Measurements from ENCODE around the gene KCNF1. TPM values are rescaled to one million over a fixed set of nuclear protein-coding genes. Genes with fewer than 3 reads are reported as not detected.

KCNF1 gene
- total RNA-seq, 1 donor from 2014 or later: 8.4 TPM

DNA sequence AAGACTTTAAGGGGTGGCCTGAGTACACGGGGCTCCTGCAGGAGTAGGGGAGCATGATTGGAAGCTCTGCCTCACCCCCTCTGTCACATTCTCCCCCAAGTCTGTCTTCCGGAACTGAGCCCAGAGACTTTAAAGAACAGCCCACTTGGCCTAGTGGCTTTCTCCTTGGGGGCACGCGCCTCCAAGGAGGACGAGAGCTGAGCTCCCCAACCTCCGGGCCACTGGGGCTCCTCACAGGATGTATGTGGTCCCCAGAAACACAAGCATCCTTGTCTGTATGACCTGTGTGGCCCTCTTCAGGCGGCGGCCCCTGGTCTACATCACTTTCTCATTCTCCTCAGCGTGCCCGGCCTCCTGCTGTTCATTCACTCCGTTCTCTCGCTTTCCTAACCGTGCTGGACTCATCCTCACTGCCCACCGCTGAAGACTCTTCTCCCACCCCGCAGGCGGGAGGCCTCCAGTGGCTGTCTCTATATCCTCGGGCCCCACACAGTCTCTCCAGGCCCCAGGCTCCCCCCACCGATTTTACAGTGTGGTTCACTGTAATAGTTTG, 23.7 kb downstream of the KCNF1 start:
- Mint-ChIP-seq H3K27me3 (ENCODE audit: unreplicated experiment) (peaks cover 19% of the 10 kb centered on the region), H3K9me3 (ENCODE audit: unreplicated experiment) (no peaks in the 10 kb centered on the region), H3K36me3 (ENCODE audit: low read depth, unreplicated experiment) (no peaks in the 10 kb centered on the region), H3K27ac (ENCODE audit: unreplicated experiment) (peak overlapping the region; percentile 67), H3K4me3 (ENCODE audit: unreplicated experiment) (no peak overlapping the region), H3K4me1 (ENCODE audit: unreplicated experiment) (peaks cover 63% of the 10 kb centered on the region)
- DNase-seq (ENCODE audit: low spot score): no peak
- TF ChIP-seq CTCF (IDR thresholded peaks at IDR 0.05; ENCODE audit: unreplicated experiment): no peak

DNA sequence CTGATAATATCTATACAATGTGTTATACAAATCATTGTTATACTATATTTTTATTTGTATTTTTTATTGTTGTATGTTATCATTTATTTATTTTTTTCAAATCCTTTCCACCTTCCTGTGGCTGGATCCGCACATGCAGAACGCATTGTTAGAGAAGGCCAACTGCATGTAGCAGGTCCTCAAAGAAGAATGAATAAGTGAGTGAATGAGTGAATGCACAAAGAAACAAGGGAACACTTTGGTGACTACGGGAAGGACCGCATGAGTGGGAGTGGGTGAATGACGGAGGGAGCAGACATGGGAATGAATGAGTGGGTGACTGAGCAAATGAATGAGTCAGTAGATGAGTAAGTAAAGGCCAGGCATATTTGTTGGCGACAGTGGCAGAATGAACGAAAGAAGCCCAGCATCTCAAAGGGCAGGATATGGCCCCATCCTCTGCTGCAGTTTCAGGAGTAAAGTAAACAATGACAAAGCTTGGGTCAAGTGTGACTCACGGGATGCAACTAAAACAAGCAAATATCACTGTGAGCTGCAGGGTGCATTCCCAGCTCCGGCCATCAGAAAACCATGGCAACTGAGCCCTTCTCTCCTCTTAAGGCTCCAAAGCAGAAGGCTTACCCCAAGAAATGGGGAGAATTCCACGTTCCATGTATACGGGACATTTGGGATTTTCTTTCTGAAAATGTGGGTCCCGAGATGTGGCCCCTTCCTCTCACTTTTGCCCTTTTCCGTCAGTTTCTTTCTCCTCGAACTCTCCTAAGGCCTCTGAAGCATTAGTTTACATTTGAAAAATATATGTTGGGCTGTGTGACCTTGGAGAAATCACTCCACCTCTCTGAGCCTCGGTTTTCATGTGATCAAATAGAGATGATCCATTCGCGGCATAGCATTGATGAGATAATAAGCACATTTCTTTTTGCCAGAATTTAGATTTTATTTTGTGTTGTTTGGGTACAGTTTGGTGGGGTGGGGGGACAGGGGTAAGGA, 24.5 kb downstream of the KCNF1 start:
- DNase-seq (ENCODE audit: low spot score): peak; percentile 40
- peak overlapping the region; percentile 81 for H3K27ac Mint-ChIP-seq (ENCODE audit: unreplicated experiment)
- H3K9me3 Mint-ChIP-seq (ENCODE audit: unreplicated experiment): no peaks in the 10 kb centered on the region
- H3K36me3 Mint-ChIP-seq (ENCODE audit: low read depth, unreplicated experiment): no peaks in the 10 kb centered on the region
- peaks cover 19% of the 10 kb centered on the region for H3K27me3 Mint-ChIP-seq (ENCODE audit: unreplicated experiment)
- peaks cover 57% of the 10 kb centered on the region for H3K4me1 Mint-ChIP-seq (ENCODE audit: unreplicated experiment)
- TF ChIP-seq CTCF (IDR thresholded peaks at IDR 0.05; ENCODE audit: unreplicated experiment): no peak
- no peak overlapping the region for H3K4me3 Mint-ChIP-seq (ENCODE audit: unreplicated experiment)

GRCh38 chr2:10939058-10939457, 27.3 kb downstream of the KCNF1 start:
- no peak for DNase-seq (ENCODE audit: low spot score)
- H3K27me3 Mint-ChIP-seq (ENCODE audit: unreplicated experiment): peaks cover 11% of the 10 kb centered on the region
- H3K4me1 Mint-ChIP-seq (ENCODE audit: unreplicated experiment): peaks cover 31% of the 10 kb centered on the region
- H3K4me3 Mint-ChIP-seq (ENCODE audit: unreplicated experiment): no peak overlapping the region
- peaks cover 4% of the 10 kb centered on the region for H3K36me3 Mint-ChIP-seq (ENCODE audit: low read depth, unreplicated experiment)
- H3K27ac Mint-ChIP-seq (ENCODE audit: unreplicated experiment): no peak overlapping the region
- TF ChIP-seq CTCF (IDR thresholded peaks at IDR 0.05; ENCODE audit: unreplicated experiment): no peak
- no peaks in the 10 kb centered on the region for H3K9me3 Mint-ChIP-seq (ENCODE audit: unreplicated experiment)

DNA sequence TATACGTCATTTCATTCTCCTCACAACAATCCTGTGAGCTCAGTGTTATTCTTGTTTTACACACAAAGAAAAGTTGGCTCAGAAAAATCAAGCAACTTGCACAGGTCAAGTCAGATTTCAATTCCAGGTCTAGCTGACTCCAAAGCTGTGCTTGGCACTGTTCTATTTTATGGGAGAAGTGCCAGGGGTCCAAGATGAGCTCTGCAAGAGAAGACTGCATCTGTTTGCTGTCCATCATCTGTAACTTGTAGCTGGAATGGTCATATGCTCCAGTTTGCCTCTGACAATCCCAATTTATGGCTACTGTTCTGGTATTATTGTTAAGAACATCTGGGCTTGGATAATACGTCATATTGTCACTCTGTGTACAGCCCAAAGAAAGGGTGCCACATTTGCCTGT, 28.9 kb downstream of the KCNF1 start:
- no peak overlapping the region for H3K27ac Mint-ChIP-seq (ENCODE audit: unreplicated experiment)
- no peaks in the 10 kb centered on the region for H3K9me3 Mint-ChIP-seq (ENCODE audit: unreplicated experiment)
- H3K4me1 Mint-ChIP-seq (ENCODE audit: unreplicated experiment): peaks cover 19% of the 10 kb centered on the region
- H3K27me3 Mint-ChIP-seq (ENCODE audit: unreplicated experiment): peaks cover 11% of the 10 kb centered on the region
- H3K4me3 Mint-ChIP-seq (ENCODE audit: unreplicated experiment): no peak overlapping the region
- no peak for TF ChIP-seq CTCF (IDR thresholded peaks at IDR 0.05; ENCODE audit: unreplicated experiment)
- H3K36me3 Mint-ChIP-seq (ENCODE audit: low read depth, unreplicated experiment): peaks cover 4% of the 10 kb centered on the region
- no peak for DNase-seq (ENCODE audit: low spot score)

- Mint-ChIP-seq H3K4me3 (ENCODE audit: unreplicated experiment) (no peak overlapping the region), H3K27ac (ENCODE audit: unreplicated experiment) (no peak overlapping the region), H3K9me3 (ENCODE audit: unreplicated experiment) (no peaks in the 10 kb centered on the region), H3K36me3 (ENCODE audit: low read depth, unreplicated experiment) (peaks cover 4% of the 10 kb centered on the region), H3K27me3 (ENCODE audit: unreplicated experiment) (peaks cover 11% of the 10 kb centered on the region), H3K4me1 (ENCODE audit: unreplicated experiment) (peaks cover 11% of the 10 kb centered on the region)
- DNase-seq (ENCODE audit: low spot score): no peak
- no peak for TF ChIP-seq CTCF (IDR thresholded peaks at IDR 0.05; ENCODE audit: unreplicated experiment)
Observed at GRCh38 chr2:10941383-10941782, 29.6 kb downstream of the KCNF1 start.

All from endothelial cell (in vitro differentiated cells).